HG03521 (cell line): ENCODE measurements around the gene MARCHF3.
"Not testable (repeated sequence)": the region's sequence is repeated elsewhere in the genome, so short reads cannot be mapped to it uniquely, and the experiment has no call there.

Experiments
- ATAC-seq: cut with Tn5 transposase; IDR thresholded peaks from one replicate; pipeline ENCODE4 v1.9.1; 2021; ENCODE audit warnings: mild to moderate bottlenecking, moderate library complexity; ENCODE audit not compliant: unreplicated experiment

MARCHF3 gene

GRCh38 chr5:126854526-126855110 is 175.7 kb downstream of the MARCHF3 start:
- no peak for ATAC-seq

GRCh38 chr5:126853541-126854307 is 176.6 kb downstream of the MARCHF3 start:
- not testable (repeated sequence) for ATAC-seq

- ATAC-seq: no peak
These were observed 177.5 kb downstream of the MARCHF3 start for GRCh38 chr5:126852841-126853271.

- peak; percentile 69 for ATAC-seq
These were observed 178.2 kb downstream of the MARCHF3 start for GRCh38 chr5:126852091-126852571.

GRCh38 chr5:126851501-126852011 is 178.8 kb downstream of the MARCHF3 start:
- ATAC-seq: no peak

- no peak for ATAC-seq
These were observed 181.2 kb downstream of the MARCHF3 start for GRCh38 chr5:126849101-126849678.

- ATAC-seq: no peak
These were observed 182.1 kb downstream of the MARCHF3 start for GRCh38 chr5:126848253-126848652.

- no peak for ATAC-seq
These were observed 182.5 kb downstream of the MARCHF3 start for GRCh38 chr5:126847826-126848251.

- no peak for ATAC-seq
These were observed 182.9 kb downstream of the MARCHF3 start for GRCh38 chr5:126847456-126847820.

GRCh38 chr5:126846744-126847455 is 183.5 kb downstream of the MARCHF3 start:
- no peak for ATAC-seq

- no peak for ATAC-seq
These were observed 184.0 kb downstream of the MARCHF3 start for GRCh38 chr5:126846344-126846743.

GRCh38 chr5:126845470-126846070 is 184.8 kb downstream of the MARCHF3 start:
- peak; percentile 48 for ATAC-seq

GRCh38 chr5:126843375-126843774 is 187.0 kb downstream of the MARCHF3 start:
- not testable (repeated sequence) for ATAC-seq

GRCh38 chr5:126839407-126839806 is 191.0 kb downstream of the MARCHF3 start:
- ATAC-seq: not testable (repeated sequence)

- ATAC-seq: no peak
These were observed 192.3 kb downstream of the MARCHF3 start for GRCh38 chr5:126837906-126838539.

- ATAC-seq: no peak
These were observed 193.1 kb downstream of the MARCHF3 start for GRCh38 chr5:126837242-126837641.

GRCh38 chr5:126836778-126837177 is 193.6 kb downstream of the MARCHF3 start:
- ATAC-seq: no peak

- ATAC-seq: no peak
These were observed 199.2 kb downstream of the MARCHF3 start for GRCh38 chr5:126831156-126831555.

- ATAC-seq: no peak
These were observed 200.3 kb downstream of the MARCHF3 start for GRCh38 chr5:126830061-126830460.

- no peak for ATAC-seq
These were observed 201.3 kb downstream of the MARCHF3 start for GRCh38 chr5:126829098-126829497.
